ENCODE results near the gene TACC2.

The TACC2 gene

GRCh38 chr10:122148876-122149560 lies 160.1 kb downstream of the TACC2 start:
- peaks cover 18% of the 10 kb centered on the region for H3K36me3 ChIP-seq (ENCODE audit: insufficient read depth, low read depth, low read length)
- no peaks in the 10 kb centered on the region for H3K27me3 ChIP-seq (ENCODE audit: insufficient read depth, low read length)
- H3K9ac ChIP-seq (ENCODE audit: low read depth, low read length): no peak overlapping the region; the same call in 1 of the 2 replicates
- H3K4me3 ChIP-seq (ENCODE audit: low read length): no peak overlapping the region
- no peak overlapping the region for H3K27ac ChIP-seq (ENCODE audit: low read length)
- H3K4me1 ChIP-seq (ENCODE audit: insufficient read depth, low read length): peaks cover 7% of the 10 kb centered on the region; the same call in 1 of the 2 replicates
- peaks cover 9% of the 10 kb centered on the region for H3K9me3 ChIP-seq (ENCODE audit: insufficient read depth, low read depth, low read length)

DNA sequence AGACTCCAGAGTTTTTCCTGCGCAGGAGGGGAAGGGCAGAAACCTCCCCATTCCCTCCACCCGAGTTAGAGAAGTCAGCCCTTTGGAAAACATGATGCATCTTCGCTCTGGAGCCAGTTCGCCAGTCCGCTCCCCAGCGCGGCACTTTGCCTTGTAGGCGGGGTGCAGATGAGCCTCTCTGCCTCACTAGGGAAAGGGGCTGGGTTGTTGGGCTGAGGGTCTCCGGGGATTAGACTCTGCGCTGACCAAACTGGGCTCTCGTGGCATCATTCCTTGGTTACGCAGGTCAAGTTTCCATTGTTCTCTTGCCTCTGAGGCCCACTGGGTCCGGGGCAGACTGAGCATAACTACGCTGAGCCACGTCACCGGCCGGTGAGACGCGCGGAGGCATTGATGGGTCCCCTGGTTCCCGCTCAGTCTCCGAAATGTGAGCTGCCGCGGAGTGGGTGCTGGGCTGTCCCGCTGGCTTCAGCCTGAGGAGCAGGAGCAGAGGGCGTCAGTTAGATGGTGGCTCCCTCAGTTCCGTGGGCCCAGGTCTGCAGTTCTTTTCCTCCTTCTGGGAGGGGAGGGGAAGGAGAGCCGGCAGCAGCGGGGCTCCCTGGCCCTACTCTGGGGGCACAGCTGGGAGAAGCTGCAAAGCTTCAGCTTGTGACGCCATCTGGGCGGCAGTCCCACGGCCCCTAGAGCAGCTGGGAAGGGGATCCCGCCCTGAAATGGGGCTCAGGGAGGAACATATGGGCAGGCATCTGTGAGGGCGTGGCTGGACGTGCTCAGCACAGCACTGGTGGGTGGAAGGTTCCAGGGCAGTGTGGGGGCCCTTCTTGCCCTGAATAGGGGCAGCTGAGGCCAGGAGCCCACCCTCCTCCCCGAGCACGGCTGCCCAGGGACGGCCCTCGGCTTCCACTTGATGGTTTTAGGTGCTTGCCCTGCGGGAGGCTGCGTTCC lies 160.9 kb downstream of the TACC2 start:
- Histone ChIP-seq H3K36me3 (ENCODE audit: insufficient read depth, low read depth, low read length) (peaks cover 11% of the 10 kb centered on the region), H3K4me3 (ENCODE audit: low read length) (no peak overlapping the region), H3K9me3 (ENCODE audit: insufficient read depth, low read depth, low read length) (peaks cover 6% of the 10 kb centered on the region), H3K27ac (ENCODE audit: low read length) (no peak overlapping the region), H3K4me1 (ENCODE audit: insufficient read depth, low read length) (peaks cover 11% of the 10 kb centered on the region; the same call in 1 of the 2 replicates), H3K9ac (ENCODE audit: low read depth, low read length) (no peak overlapping the region), H3K27me3 (ENCODE audit: insufficient read depth, low read length) (no peaks in the 10 kb centered on the region)

DNA sequence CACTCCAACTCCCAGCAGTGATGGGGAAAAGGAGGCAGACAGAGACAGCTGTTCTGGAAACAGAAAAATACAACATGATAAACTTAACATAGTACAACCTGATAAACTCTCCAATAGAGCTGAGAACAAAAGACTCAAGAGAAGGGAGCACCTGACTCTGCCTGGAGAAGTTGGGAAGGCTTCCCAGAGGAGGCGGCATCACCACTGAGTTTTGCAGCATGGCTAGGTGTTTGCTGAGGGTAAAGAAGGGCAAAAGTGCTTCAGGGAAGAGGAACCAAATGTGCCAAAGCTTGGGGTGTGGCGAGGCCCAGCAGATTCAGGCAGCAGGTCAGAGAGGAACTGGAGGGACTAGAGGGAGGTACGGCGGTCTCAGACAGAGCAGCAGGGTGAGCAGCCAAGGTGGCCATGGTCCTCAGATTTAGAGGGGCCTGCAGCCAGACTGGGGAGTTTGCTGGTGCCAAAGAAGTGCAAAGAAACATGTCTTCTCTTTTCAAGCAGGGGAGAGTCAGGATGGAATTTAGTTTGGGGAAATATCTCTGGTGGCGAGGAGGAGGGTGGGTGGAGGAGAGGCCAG lies 162.2 kb downstream of the TACC2 start:
- H3K27ac ChIP-seq (ENCODE audit: low read length): no peak overlapping the region
- H3K9ac ChIP-seq (ENCODE audit: low read depth, low read length): no peak overlapping the region
- no peaks in the 10 kb centered on the region for H3K36me3 ChIP-seq (ENCODE audit: insufficient read depth, low read depth, low read length)
- H3K27me3 ChIP-seq (ENCODE audit: insufficient read depth, low read length): no peaks in the 10 kb centered on the region
- H3K4me3 ChIP-seq (ENCODE audit: low read length): no peak overlapping the region
- H3K9me3 ChIP-seq (ENCODE audit: insufficient read depth, low read depth, low read length): no peaks in the 10 kb centered on the region
- peaks cover 12% of the 10 kb centered on the region; the same call in 1 of the 2 replicates for H3K4me1 ChIP-seq (ENCODE audit: insufficient read depth, low read length)

DNA sequence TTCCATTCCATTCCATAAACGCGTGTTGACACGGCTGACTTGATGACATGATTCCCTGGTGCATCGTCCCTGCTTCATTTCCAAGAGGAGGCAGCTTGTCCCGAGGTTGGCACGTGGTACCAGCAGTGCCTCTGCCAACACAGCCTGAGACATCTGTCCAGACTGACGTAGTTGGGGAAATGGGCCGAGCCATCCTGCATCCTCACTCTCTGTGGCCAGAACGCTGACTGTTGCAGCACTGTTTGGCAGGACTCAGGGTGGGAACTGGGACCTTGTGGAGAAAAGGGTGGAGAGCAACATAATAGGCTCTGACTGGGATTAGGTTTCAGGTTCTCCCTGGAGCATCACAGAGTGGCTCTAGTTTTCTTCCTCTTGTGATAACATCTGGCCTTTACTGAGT lies 163.6 kb downstream of the TACC2 start:
- H3K9ac ChIP-seq (ENCODE audit: low read depth, low read length): no peak overlapping the region
- H3K9me3 ChIP-seq (ENCODE audit: insufficient read depth, low read depth, low read length): no peaks in the 10 kb centered on the region
- no peak overlapping the region for H3K4me3 ChIP-seq (ENCODE audit: low read length)
- peaks cover 12% of the 10 kb centered on the region; the same call in 1 of the 2 replicates for H3K4me1 ChIP-seq (ENCODE audit: insufficient read depth, low read length)
- no peaks in the 10 kb centered on the region for H3K36me3 ChIP-seq (ENCODE audit: insufficient read depth, low read depth, low read length)
- H3K27ac ChIP-seq (ENCODE audit: low read length): no peak overlapping the region
- H3K27me3 ChIP-seq (ENCODE audit: insufficient read depth, low read length): no peaks in the 10 kb centered on the region

DNA sequence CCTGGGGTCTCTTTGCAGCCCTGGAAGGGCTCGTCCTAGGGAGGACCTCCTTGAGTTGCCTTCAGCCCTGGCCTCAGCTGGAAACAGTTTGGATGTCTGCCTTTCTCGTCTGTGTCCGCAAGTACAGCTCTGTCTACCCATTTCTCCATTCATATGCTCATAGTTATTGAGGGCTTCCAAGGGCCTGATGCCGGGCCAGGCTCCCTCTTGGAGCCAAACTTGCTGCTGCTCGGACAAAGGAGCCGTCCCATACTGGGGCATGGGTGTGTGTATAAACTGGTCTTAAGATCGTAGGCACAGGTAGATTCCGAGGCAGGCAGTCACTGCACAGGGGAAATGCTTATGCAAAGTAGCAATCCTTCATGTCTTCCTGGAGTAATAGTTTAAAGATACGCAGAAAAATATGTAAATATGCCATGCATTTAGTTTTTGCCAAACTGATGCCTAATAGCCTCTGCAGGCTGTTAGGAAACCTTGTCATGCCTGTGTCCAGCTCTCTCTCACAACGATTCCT lies 165.1 kb downstream of the TACC2 start:
- Histone ChIP-seq H3K9ac (ENCODE audit: low read depth, low read length) (no peak overlapping the region), H3K4me3 (ENCODE audit: low read length) (no peak overlapping the region), H3K9me3 (ENCODE audit: insufficient read depth, low read depth, low read length) (no peaks in the 10 kb centered on the region), H3K36me3 (ENCODE audit: insufficient read depth, low read depth, low read length) (no peaks in the 10 kb centered on the region), H3K4me1 (ENCODE audit: insufficient read depth, low read length) (peaks cover 5% of the 10 kb centered on the region; the same call in 1 of the 2 replicates), H3K27ac (ENCODE audit: low read length) (no peak overlapping the region), H3K27me3 (ENCODE audit: insufficient read depth, low read length) (no peaks in the 10 kb centered on the region)

- Histone ChIP-seq H3K9me3 (ENCODE audit: insufficient read depth, low read depth, low read length) (no peaks in the 10 kb centered on the region), H3K36me3 (ENCODE audit: insufficient read depth, low read depth, low read length) (no peaks in the 10 kb centered on the region), H3K4me1 (ENCODE audit: insufficient read depth, low read length) (peaks cover 5% of the 10 kb centered on the region; the same call in 1 of the 2 replicates), H3K27ac (ENCODE audit: low read length) (no peak overlapping the region), H3K9ac (ENCODE audit: low read depth, low read length) (peak overlapping the region; percentile 22; the same call in 1 of the 2 replicates), H3K27me3 (ENCODE audit: insufficient read depth, low read length) (no peaks in the 10 kb centered on the region), H3K4me3 (ENCODE audit: low read length) (no peak overlapping the region)
Observed at GRCh38 chr10:122154545-122155366, 165.8 kb downstream of the TACC2 start.

- Histone ChIP-seq H3K4me3 (ENCODE audit: low read length) (no peak overlapping the region), H3K27ac (ENCODE audit: low read length) (no peak overlapping the region), H3K9me3 (ENCODE audit: insufficient read depth, low read depth, low read length) (no peaks in the 10 kb centered on the region), H3K27me3 (ENCODE audit: insufficient read depth, low read length) (no peaks in the 10 kb centered on the region), H3K36me3 (ENCODE audit: insufficient read depth, low read depth, low read length) (no peaks in the 10 kb centered on the region), H3K4me1 (ENCODE audit: insufficient read depth, low read length) (peaks cover 11% of the 10 kb centered on the region; the same call in 1 of the 2 replicates), H3K9ac (ENCODE audit: low read depth, low read length) (no peak overlapping the region)
Observed at GRCh38 chr10:122157451-122157850, 168.5 kb downstream of the TACC2 start.

DNA sequence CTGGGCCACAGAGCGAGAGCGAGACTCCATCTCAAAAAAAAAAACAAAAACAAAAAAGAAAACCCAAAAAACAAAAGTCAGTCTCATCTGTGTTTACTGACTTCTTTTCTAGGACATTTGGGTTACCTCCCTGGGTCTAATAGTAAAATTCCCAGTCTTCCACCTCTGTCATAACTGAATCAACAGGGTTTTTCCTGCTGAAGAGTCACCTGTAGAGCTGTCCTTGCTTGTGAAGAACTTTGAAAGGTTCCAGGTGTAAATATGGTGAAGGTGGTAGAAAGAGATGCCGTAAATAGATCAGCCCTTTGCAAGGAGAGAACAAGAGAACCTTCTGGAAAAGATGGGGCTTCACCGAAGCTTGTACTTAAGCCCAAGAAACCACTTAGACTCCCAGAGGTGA lies 169.4 kb downstream of the TACC2 start:
- Histone ChIP-seq H3K27me3 (ENCODE audit: insufficient read depth, low read length) (no peaks in the 10 kb centered on the region), H3K36me3 (ENCODE audit: insufficient read depth, low read depth, low read length) (no peaks in the 10 kb centered on the region), H3K9ac (ENCODE audit: low read depth, low read length) (no peak overlapping the region), H3K4me1 (ENCODE audit: insufficient read depth, low read length) (peaks cover 13% of the 10 kb centered on the region; the same call in 1 of the 2 replicates), H3K4me3 (ENCODE audit: low read length) (no peak overlapping the region), H3K9me3 (ENCODE audit: insufficient read depth, low read depth, low read length) (no peaks in the 10 kb centered on the region), H3K27ac (ENCODE audit: low read length) (no peak overlapping the region)

DNA sequence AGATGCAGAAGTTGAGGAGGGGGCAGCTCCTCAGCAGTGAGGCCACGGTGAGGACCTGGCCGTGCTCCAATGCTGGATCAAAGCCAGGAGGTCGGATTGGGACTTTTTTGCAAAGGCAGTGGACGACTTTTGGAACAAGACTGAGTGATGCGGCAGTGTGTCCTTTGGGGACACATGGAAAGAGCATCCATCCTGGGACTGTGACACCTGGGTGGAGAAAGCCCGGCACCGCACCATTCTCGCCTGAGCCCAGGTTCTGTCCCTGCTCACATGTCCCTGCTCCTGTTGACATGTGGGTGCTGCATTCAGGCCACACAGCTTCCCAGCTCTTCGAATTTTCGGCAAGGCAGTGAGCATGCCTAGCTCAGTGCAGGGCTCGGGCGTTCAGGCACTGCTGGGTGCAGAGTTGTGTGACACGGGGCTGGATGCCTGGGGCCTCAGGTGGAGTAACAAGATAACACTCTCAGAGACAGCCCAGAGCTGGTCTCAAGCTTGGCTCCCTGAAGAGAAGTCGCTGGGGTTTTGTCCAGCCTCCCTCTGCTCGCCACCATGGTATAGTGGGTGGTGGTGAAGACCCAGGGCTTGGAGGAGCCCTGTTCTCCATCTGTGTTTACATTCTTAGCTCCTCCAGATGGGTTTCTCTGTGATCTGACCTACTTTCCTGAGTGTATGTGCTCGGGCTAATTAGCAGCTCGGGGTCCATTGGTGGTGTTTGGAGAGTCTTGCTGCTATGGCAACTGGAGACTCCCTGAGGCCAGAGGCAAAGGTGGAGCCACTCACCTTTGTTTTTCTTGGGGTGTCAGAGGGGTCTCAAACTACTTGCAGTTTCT lies 170.4 kb downstream of the TACC2 start:
- Histone ChIP-seq H3K4me3 (ENCODE audit: low read length) (no peak overlapping the region), H3K4me1 (ENCODE audit: insufficient read depth, low read length) (peaks cover 13% of the 10 kb centered on the region; the same call in 1 of the 2 replicates), H3K27me3 (ENCODE audit: insufficient read depth, low read length) (peaks cover 1% of the 10 kb centered on the region; the same call in 1 of the 2 replicates)

GRCh38 chr10:122161795-122162194 lies 172.8 kb downstream of the TACC2 start:
- Histone ChIP-seq H3K36me3 (ENCODE audit: insufficient read depth, low read depth, low read length) (peaks cover 5% of the 10 kb centered on the region; the same call in 1 of the 2 replicates), H3K27me3 (ENCODE audit: insufficient read depth, low read length) (peaks cover 9% of the 10 kb centered on the region; the same call in 1 of the 2 replicates), H3K4me1 (ENCODE audit: insufficient read depth, low read length) (peaks cover 25% of the 10 kb centered on the region; the same call in 1 of the 2 replicates), H3K9me3 (ENCODE audit: insufficient read depth, low read depth, low read length) (no peaks in the 10 kb centered on the region), H3K27ac (ENCODE audit: low read length) (no peak overlapping the region), H3K4me3 (ENCODE audit: low read length) (no peak overlapping the region), H3K9ac (ENCODE audit: low read depth, low read length) (no peak overlapping the region)

More for the DNA sequence above, 170.4 kb downstream of the TACC2 start:
- Histone ChIP-seq H3K36me3 (ENCODE audit: insufficient read depth, low read depth, low read length) (no peaks in the 10 kb centered on the region), H3K9me3 (ENCODE audit: insufficient read depth, low read depth, low read length) (no peaks in the 10 kb centered on the region), H3K27ac (ENCODE audit: low read length) (no peak overlapping the region), H3K9ac (ENCODE audit: low read depth, low read length) (no peak overlapping the region)
